K562 (cell line): ENCODE measurements around the gene CLDN11. TPM values are rescaled to one million over a fixed set of nuclear protein-coding genes. Genes with fewer than 3 reads are reported as not detected.

Experiments used
- FOXA1 ChIP-seq: fragments of 450-650 bp; IDR thresholded peaks from 2 replicates; pipeline ENCODE4 v1.6.1; 2016; ENCODE audit warnings: mild to moderate bottlenecking, borderline replicate concordance
- MAFF ChIP-seq: IDR thresholded peaks from 2 replicates; pipeline ENCODE4 v1.6.1; 2012; ENCODE audit warnings: low read length, improper control_type of control experiment
- NFIX ChIP-seq: fragments of 250-450 bp; sonication (Bioruptor Pico); IDR thresholded peaks from 2 replicates; pipeline ENCODE4 v1.4.0; 2020; ENCODE audit warnings: low read depth, mild to moderate bottlenecking, moderate library complexity
- NUFIP1 ChIP-seq: fragments of 450-650 bp; IDR thresholded peaks from 2 replicates; pipeline ENCODE4 v1.6.1; 2018; ENCODE audit not compliant: partially characterized antibody
- RCOR1 ChIP-seq, 2 experiments: IDR thresholded peaks; 2 replicates each; pipeline ENCODE4 v1.6.1; 2012; ENCODE audit warnings: low read depth in 2 of 2, low read length in 2 of 2, borderline replicate concordance in 1 of 2, improper control_type of control experiment in 1 of 2
- RUNX1 ChIP-seq: sonication (generic); IDR thresholded peaks from 2 replicates; pipeline ENCODE4 v1.6.1; 2016; ENCODE audit warnings: antibody characterized with exemption, low read depth
- XRCC3 ChIP-seq: fragments of 450-650 bp; IDR thresholded peaks from 2 replicates; pipeline ENCODE4 v1.6.1; 2017; ENCODE audit warnings: mild to moderate bottlenecking, moderate library complexity
- ZNF239 ChIP-seq: fragments of 250-450 bp; sonication (Bioruptor Pico); IDR thresholded peaks from 2 replicates; pipeline ENCODE4 v1.4.0; 2020; ENCODE audit warnings: mild to moderate bottlenecking
- polyA plus RNA-seq, 8 experiments: library from polyadenylated mRNA; depleted of rRNA in 4 of 8; stranded (reverse) in 5 of 8; unstranded in 3 of 8; fragments of >200 nt; fragmentation: Nextera tagmentation in 2 of 8; fragmentation: Illumina TruSeq in 1 of 8; extraction: Ambion mirVana in 2 of 8; extraction: Trizol in 1 of 8; gene quantifications; 2 replicates each; pipeline versions ENCODE4 v1.2.1 to v1.2.3, GENCODE V29; 2011 to 2014; ENCODE audit warnings: inconsistent platforms in 1 of 8, missing spikeins in 1 of 8
- total RNA-seq, 7 experiments: library from RNA; depleted of rRNA in 6 of 7; stranded (reverse); fragments of >200 nt in 6 of 7; fragmentation: Illumina TruSeq in 2 of 7; extraction: Trizol in 2 of 7; gene quantifications; 2 replicates each; pipeline versions ENCODE4 v1.2.1 to v1.2.3, GENCODE V29; 2011 to 2021; ENCODE audit warnings: low replicate concordance in 1 of 7
- TF ChIP-seq, protein P1 (sequence below): fragments of 450-650 bp; IDR thresholded peaks from 2 replicates; pipeline ENCODE4 v1.6.1; 2016; ENCODE audit warnings: low read depth
- TF ChIP-seq, protein P2 (sequence below): fragments of 450-650 bp; formaldehyde crosslinking; conservative IDR thresholded peaks from 2 replicates; pipeline ENCODE4 v1.4.0; 2022; ENCODE audit warnings: mild to moderate bottlenecking, missing genetic modification characterization
- TF ChIP-seq, protein P3 (sequence below): fragments of 450-650 bp; IDR thresholded peaks from 2 replicates; pipeline ENCODE4 v1.6.1; 2016; ENCODE audit warnings: missing biosample characterization, missing genetic modification characterization
- TF ChIP-seq, protein P4 (sequence below): fragments of 250-450 bp; sonication (Bioruptor Pico); IDR thresholded peaks from 2 replicates; pipeline ENCODE4 v1.8.0; 2021; ENCODE audit warnings: borderline replicate concordance, mild to moderate bottlenecking, moderate library complexity; ENCODE audit not compliant: poor library complexity, severe bottlenecking

Gene CLDN11
- total and polyA plus RNA-seq, 9 of the 15 experiments (the other 6 are each of a cell fraction or from before 2014, with no cell fraction given) = 0.05 to 0.41 (median 0.18) TPM; not detected in 1

DNA sequence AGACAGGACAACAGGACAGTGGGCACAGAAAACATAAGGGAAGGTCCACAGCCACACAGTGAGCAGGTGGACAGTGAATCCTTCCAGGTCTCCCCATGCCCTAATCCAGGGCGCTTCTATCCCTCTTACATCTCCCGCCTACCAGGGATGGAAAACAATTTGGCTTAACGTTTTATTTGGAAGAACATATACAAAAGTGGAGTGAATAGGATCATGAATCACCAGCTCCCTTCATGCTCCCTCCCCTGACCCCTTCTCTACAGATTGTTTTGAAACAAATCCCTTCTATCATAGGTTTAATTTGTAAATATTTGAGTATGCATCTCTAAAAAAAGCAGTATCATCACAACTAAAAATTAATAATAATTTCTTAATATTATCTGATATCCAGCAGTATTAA is 52.5 kb downstream of the CLDN11 start (continued):
- TF ChIP-seq, protein P1, sequence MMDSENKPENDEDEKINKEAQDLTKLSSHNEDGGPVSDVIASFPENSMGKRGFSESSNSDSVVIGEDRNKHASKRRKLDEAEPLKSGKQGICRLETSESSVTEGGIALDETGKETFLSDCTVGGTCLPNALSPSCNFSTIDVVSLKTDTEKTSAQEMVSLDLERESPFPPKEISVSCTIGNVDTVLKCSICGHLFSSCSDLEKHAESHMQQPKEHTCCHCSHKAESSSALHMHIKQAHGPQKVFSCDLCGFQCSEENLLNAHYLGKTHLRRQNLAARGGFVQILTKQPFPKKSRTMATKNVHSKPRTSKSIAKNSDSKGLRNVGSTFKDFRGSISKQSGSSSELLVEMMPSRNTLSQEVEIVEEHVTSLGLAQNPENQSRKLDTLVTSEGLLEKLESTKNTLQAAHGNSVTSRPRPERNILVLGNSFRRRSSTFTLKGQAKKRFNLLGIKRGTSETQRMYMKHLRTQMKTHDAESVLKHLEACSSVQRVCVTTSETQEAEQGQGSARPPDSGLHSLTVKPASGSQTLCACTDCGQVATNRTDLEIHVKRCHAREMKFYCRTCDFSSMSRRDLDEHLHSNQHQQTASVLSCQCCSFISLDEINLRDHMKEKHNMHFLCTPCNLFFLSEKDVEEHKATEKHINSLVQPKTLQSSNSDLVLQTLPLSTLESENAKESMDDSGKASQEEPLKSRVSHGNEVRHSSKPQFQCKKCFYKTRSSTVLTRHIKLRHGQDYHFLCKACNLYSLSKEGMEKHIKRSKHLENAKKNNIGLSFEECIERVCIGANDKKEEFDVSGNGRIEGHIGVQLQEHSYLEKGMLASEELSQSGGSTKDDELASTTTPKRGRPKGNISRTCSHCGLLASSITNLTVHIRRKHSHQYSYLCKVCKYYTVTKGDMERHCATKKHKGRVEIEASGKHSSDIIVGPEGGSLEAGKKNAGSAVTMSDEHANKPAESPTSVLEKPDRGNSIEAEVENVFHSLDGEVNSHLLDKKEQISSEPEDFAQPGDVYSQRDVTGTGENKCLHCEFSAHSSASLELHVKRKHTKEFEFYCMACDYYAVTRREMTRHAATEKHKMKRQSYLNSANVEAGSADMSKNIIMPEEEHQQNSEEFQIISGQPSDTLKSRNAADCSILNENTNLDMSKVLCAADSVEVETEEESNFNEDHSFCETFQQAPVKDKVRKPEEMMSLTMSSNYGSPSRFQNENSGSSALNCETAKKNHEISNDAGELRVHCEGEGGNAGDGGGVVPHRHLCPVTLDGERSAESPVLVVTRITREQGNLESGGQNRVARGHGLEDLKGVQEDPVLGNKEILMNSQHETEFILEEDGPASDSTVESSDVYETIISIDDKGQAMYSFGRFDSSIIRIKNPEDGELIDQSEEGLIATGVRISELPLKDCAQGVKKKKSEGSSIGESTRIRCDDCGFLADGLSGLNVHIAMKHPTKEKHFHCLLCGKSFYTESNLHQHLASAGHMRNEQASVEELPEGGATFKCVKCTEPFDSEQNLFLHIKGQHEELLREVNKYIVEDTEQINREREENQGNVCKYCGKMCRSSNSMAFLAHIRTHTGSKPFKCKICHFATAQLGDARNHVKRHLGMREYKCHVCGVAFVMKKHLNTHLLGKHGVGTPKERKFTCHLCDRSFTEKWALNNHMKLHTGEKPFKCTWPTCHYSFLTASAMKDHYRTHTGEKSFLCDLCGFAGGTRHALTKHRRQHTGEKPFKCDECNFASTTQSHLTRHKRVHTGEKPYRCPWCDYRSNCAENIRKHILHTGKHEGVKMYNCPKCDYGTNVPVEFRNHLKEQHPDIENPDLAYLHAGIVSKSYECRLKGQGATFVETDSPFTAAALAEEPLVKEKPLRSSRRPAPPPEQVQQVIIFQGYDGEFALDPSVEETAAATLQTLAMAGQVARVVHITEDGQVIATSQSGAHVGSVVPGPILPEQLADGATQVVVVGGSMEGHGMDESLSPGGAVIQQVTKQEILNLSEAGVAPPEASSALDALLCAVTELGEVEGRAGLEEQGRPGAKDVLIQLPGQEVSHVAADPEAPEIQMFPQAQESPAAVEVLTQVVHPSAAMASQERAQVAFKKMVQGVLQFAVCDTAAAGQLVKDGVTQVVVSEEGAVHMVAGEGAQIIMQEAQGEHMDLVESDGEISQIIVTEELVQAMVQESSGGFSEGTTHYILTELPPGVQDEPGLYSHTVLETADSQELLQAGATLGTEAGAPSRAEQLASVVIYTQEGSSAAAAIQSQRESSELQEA = no peak
- TF ChIP-seq XRCC3 (no peak), NUFIP1 (no peak), NFIX (CRISPR knock-in tag) (no peak), FOXA1 (no peak), RUNX1 (no peak), ZNF239 (CRISPR knock-in tag) (no peak), RCOR1 (IDR thresholded peaks at IDR 0.05; ENCODE audit: borderline replicate concordance in 1 of 2, low read depth in 2 of 2, low read length in 2 of 2) (no peak), MAFF (no peak)
- TF ChIP-seq, protein P2, sequence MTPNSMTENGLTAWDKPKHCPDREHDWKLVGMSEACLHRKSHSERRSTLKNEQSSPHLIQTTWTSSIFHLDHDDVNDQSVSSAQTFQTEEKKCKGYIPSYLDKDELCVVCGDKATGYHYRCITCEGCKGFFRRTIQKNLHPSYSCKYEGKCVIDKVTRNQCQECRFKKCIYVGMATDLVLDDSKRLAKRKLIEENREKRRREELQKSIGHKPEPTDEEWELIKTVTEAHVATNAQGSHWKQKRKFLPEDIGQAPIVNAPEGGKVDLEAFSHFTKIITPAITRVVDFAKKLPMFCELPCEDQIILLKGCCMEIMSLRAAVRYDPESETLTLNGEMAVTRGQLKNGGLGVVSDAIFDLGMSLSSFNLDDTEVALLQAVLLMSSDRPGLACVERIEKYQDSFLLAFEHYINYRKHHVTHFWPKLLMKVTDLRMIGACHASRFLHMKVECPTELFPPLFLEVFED = no peak
- TF ChIP-seq, protein P3, sequence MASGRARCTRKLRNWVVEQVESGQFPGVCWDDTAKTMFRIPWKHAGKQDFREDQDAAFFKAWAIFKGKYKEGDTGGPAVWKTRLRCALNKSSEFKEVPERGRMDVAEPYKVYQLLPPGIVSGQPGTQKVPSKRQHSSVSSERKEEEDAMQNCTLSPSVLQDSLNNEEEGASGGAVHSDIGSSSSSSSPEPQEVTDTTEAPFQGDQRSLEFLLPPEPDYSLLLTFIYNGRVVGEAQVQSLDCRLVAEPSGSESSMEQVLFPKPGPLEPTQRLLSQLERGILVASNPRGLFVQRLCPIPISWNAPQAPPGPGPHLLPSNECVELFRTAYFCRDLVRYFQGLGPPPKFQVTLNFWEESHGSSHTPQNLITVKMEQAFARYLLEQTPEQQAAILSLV (tag) = no peak
- TF ChIP-seq, protein P4, sequence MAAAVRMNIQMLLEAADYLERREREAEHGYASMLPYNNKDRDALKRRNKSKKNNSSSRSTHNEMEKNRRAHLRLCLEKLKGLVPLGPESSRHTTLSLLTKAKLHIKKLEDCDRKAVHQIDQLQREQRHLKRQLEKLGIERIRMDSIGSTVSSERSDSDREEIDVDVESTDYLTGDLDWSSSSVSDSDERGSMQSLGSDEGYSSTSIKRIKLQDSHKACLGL (CRISPR knock-in tag) = no peak
